ENCODE measurements around the gene GNPTAB. TPM values are rescaled to one million over a fixed set of nuclear protein-coding genes. Genes with fewer than 3 reads are reported as not detected.

Gene GNPTAB
- total and polyA plus RNA-seq, 2 of the 8 experiments (the other 6 are each of a cell fraction or from before 2014, with no cell fraction given) = 21.5 to 51.3 TPM

GRCh38 chr12:101714877-101715444, 115.8 kb downstream of the GNPTAB start:
- H2AK5ac ChIP-seq (ENCODE audit: low read depth, low read length) = no peak overlapping the region
- FAIRE-seq (no peak), DNase-seq (ENCODE audit: low read depth in 1 of 2, low spot score in 2 of 2) (no peak)
- ChIA-PET CTCF (ENCODE audit: partially characterized antibody) (no interaction called here), POLR2A (ENCODE audit: partially characterized antibody) (no interaction called here)
- no peak overlapping the region for H2BK12ac ChIP-seq (ENCODE audit: low read depth, low read length)
- no peaks in the 10 kb centered on the region for H3K36me3 ChIP-seq (ENCODE audit: control insufficient read depth in 2 of 4, insufficient read depth in 4 of 4, low read length in 3 of 4)
- H3K23me2 ChIP-seq (ENCODE audit: low read depth, low read length) = no peaks in the 10 kb centered on the region
- no peaks in the 10 kb centered on the region for H3K9me3 ChIP-seq (ENCODE audit: insufficient read depth in 2 of 2, low read depth in 1 of 2, low read length in 1 of 2)
- no peak overlapping the region for H4K5ac ChIP-seq (ENCODE audit: insufficient read length, low read depth, low read length)
- 89% methylated on average over 3 of the region's 3 CpGs; no CpG with 5 or more reads in 1 of the 2 experiments for WGBS, 2 experiments (ENCODE audit: extremely low coverage in 1 of 2, insufficient coverage in 1 of 2, insufficient read length in 1 of 2, insufficient replicate concordance in 2 of 2, low coverage in 1 of 2, low lambda C conversion rate in 2 of 2, missing lambda C conversion rate in 1 of 2)
- no peak overlapping the region for H3K9ac ChIP-seq (replicated peaks in 1 of 4; ENCODE audit: extremely low read depth in 1 of 4, low read depth in 3 of 4, low read length in 3 of 4)
- no peak overlapping the region for H3K4me3 ChIP-seq (ENCODE audit: extremely low read depth in 1 of 4, insufficient read depth in 2 of 4, low read depth in 3 of 4, low read length in 4 of 4)
- H2BK15ac ChIP-seq (ENCODE audit: low read length) = no peak overlapping the region
- H3K23ac ChIP-seq (ENCODE audit: insufficient read length) = no peak overlapping the region
- H3K27ac ChIP-seq (ENCODE audit: low read depth, low read length) = no peak overlapping the region
- no peak overlapping the region for H2AFZ ChIP-seq (ENCODE audit: low read length)
- H2BK5ac ChIP-seq (ENCODE audit: low read depth, low read length) = no peak overlapping the region
- no peak overlapping the region for H2BK120ac ChIP-seq (replicated peaks; ENCODE audit: low read depth, low read length)
- no peak overlapping the region for H2BK20ac ChIP-seq (ENCODE audit: low read length)
- H3K27me3 ChIP-seq (replicated peaks in 1 of 4; ENCODE audit: control insufficient read depth in 3 of 4, extremely low read depth in 1 of 4, insufficient read depth in 3 of 4, low read length in 3 of 4) = no peaks in the 10 kb centered on the region
- no peak overlapping the region for H3K18ac ChIP-seq (ENCODE audit: extremely low read depth, low read length)
- peaks cover 0 to 2% of the 10 kb centered on the region in 2 experiments; a peak in 1 of 4 replicates for H3K79me2 ChIP-seq (ENCODE audit: control insufficient read depth in 1 of 2, insufficient read depth in 2 of 2, low read length in 2 of 2)
- TF ChIP-seq SP2 (IDR thresholded peaks at IDR 0.05; ENCODE audit: low read length) = no peak
- no peak for TF ChIP-seq NRF1 (IDR thresholded peaks at IDR 0.05; ENCODE audit: low read depth, low read length)
- TF ChIP-seq KDM5A (IDR thresholded peaks at IDR 0.05; ENCODE audit: low read length) = no peak
- H3K4me2 ChIP-seq (ENCODE audit: insufficient read depth in 1 of 2, low read depth in 2 of 2, low read length in 2 of 2) = no peak overlapping the region
- H4K91ac ChIP-seq (replicated peaks; ENCODE audit: insufficient read length, low read length) = no peak overlapping the region
- H3K79me1 ChIP-seq (ENCODE audit: low read depth, low read length) = no peaks in the 10 kb centered on the region; the same call in 1 of the 2 replicates
- no peak overlapping the region for H3K4ac ChIP-seq (replicated peaks; ENCODE audit: insufficient read length, low read depth, low read length)
- H3K14ac ChIP-seq (ENCODE audit: insufficient read length) = no peak overlapping the region
- H4K8ac ChIP-seq (ENCODE audit: extremely low read depth, insufficient read depth, low read length) = no peak overlapping the region
- H3K4me1 ChIP-seq (replicated peaks in 1 of 4; ENCODE audit: control insufficient read depth in 3 of 4, insufficient read depth in 4 of 4, low read length in 3 of 4) = peaks cover 0 to 4% (median 0%) of the 10 kb centered on the region in 4 experiments; a peak in 1 of 7 replicates
- H3K56ac ChIP-seq (replicated peaks; ENCODE audit: insufficient read length, low read depth, low read length) = no peak overlapping the region
- no peaks in the 10 kb centered on the region for H4K20me1 ChIP-seq (replicated peaks in 1 of 2; ENCODE audit: control insufficient read depth in 1 of 2, insufficient read depth in 2 of 2, low read length in 2 of 2)
